HL-60 (cell line): ENCODE results near the gene UVSSA.

Source experiments
- DNase-seq, 2 experiments: peaks; one replicate each; pipeline ENCODE4 v3.0.0-alpha.2; 2010 to 2020; ENCODE audit warnings: low read depth in 1 of 2, low spot score in 1 of 2
- H3K27ac ChIP-seq: fragments of 250-450 bp; sonication (Bioruptor Pico); replicated peaks from 2 replicates; pipeline ENCODE4 v1.5.1; 2020; ENCODE audit warnings: mild to moderate bottlenecking, moderate library complexity
- H3K27me3 ChIP-seq: fragments of 250-450 bp; sonication (Bioruptor Pico); 2 replicates; pipeline ENCODE4 v1.5.1; 2021; ENCODE audit warnings: mild to moderate bottlenecking, moderate library complexity; ENCODE audit not compliant: insufficient read depth, poor library complexity, severe bottlenecking
- H3K4me3 ChIP-seq: replicated peaks from 2 replicates; pipeline ENCODE4 v1.5.1; 2011; ENCODE audit warnings: mild to moderate bottlenecking, control low read depth, low read length; ENCODE audit not compliant: insufficient read depth
- CTCF ChIP-seq: IDR thresholded peaks from one replicate; pipeline ENCODE4 v1.5.1; 2011; ENCODE audit warnings: low read length, control low read depth, inconsistent platforms; ENCODE audit not compliant: insufficient read depth
- GABPA ChIP-seq: IDR thresholded peaks from 2 replicates; pipeline ENCODE4 v1.6.1; 2012; ENCODE audit warnings: low read depth
- POLR2AphosphoS5 ChIP-seq: IDR thresholded peaks from 2 replicates; pipeline ENCODE4 v1.6.1; 2012; ENCODE audit warnings: low read depth
- REST ChIP-seq: IDR thresholded peaks from 2 replicates; pipeline ENCODE4 v1.6.1; 2012; ENCODE audit warnings: low read depth; ENCODE audit not compliant: insufficient replicate concordance
- SPI1 ChIP-seq: IDR thresholded peaks from 2 replicates; pipeline ENCODE4 v1.6.1; 2012; ENCODE audit warnings: low read depth, mild to moderate bottlenecking, borderline replicate concordance

UVSSA gene

GRCh38 chr4:1329408-1330371 lies 17.3 kb upstream of the UVSSA start:
- no peak overlapping the region for H3K4me3 ChIP-seq
- TF ChIP-seq POLR2AphosphoS5 = no peak
- TF ChIP-seq REST = no peak
- no peak for TF ChIP-seq CTCF
- no peak for TF ChIP-seq SPI1
- TF ChIP-seq GABPA = no peak
- DNase-seq = no peak
- no peaks in the 10 kb centered on the region for H3K27me3 ChIP-seq
- H3K27ac ChIP-seq = no peak overlapping the region

- TF ChIP-seq GABPA (no peak), REST (no peak), POLR2AphosphoS5 (no peak), SPI1 (no peak)
- Histone ChIP-seq H3K27me3 (no peaks in the 10 kb centered on the region), H3K27ac (no peak overlapping the region), H3K4me3 (no peak overlapping the region)
- no peak for DNase-seq
These were observed 16.0 kb upstream of the UVSSA start for GRCh38 chr4:1330761-1331590.

GRCh38 chr4:1331591-1332353 lies 15.2 kb upstream of the UVSSA start:
- Histone ChIP-seq H3K27me3 (no peaks in the 10 kb centered on the region), H3K27ac (no peak overlapping the region), H3K4me3 (no peak overlapping the region)
- no peak for TF ChIP-seq GABPA
- TF ChIP-seq POLR2AphosphoS5 = no peak
- no peak for TF ChIP-seq SPI1
- no peak for TF ChIP-seq CTCF
- no peak for TF ChIP-seq REST
- DNase-seq = no peak
